ENCODE data around the gene TCF3.
A peak's percentile ranks its signal among the peaks of the same experiment; 100 is the strongest.

Gene TCF3

GRCh38 chr19:1661995-1662394 lies 9.6 kb upstream of the TCF3 start:
- Histone ChIP-seq H3K27me3 (replicated peaks; ENCODE audit: control insufficient read depth, insufficient read depth, low read length, poor library complexity, severe bottlenecking) (no peaks in the 10 kb centered on the region), H3K4me1 (ENCODE audit: control insufficient read depth, insufficient read depth, low read length, poor library complexity, severe bottlenecking) (no peaks in the 10 kb centered on the region), H3K4me3 (ENCODE audit: insufficient read depth, low read depth, low read length, poor library complexity, severe bottlenecking) (no peak overlapping the region), H3K9me3 (ENCODE audit: control insufficient read depth, low read length) (no peaks in the 10 kb centered on the region), H3K27ac (ENCODE audit: insufficient read depth, low read length, poor library complexity, severe bottlenecking) (no peak overlapping the region), H3K36me3 (ENCODE audit: control insufficient read depth, insufficient read depth, low read length) (no peaks in the 10 kb centered on the region)
- DNase-seq, result no peak

GRCh38 chr19:1659084-1659427 lies 6.6 kb upstream of the TCF3 start:
- Histone ChIP-seq H3K27ac (ENCODE audit: insufficient read depth, low read length, poor library complexity, severe bottlenecking) (no peak overlapping the region), H3K4me1 (ENCODE audit: control insufficient read depth, insufficient read depth, low read length, poor library complexity, severe bottlenecking) (no peaks in the 10 kb centered on the region), H3K4me3 (ENCODE audit: insufficient read depth, low read depth, low read length, poor library complexity, severe bottlenecking) (no peak overlapping the region), H3K27me3 (replicated peaks; ENCODE audit: control insufficient read depth, insufficient read depth, low read length, poor library complexity, severe bottlenecking) (no peaks in the 10 kb centered on the region), H3K9me3 (ENCODE audit: control insufficient read depth, low read length) (no peaks in the 10 kb centered on the region), H3K36me3 (ENCODE audit: control insufficient read depth, insufficient read depth, low read length) (no peaks in the 10 kb centered on the region)
- no peak for DNase-seq

GRCh38 chr19:1658150-1659083 lies 6.0 kb upstream of the TCF3 start:
- Histone ChIP-seq H3K27me3 (replicated peaks; ENCODE audit: control insufficient read depth, insufficient read depth, low read length, poor library complexity, severe bottlenecking) (no peaks in the 10 kb centered on the region), H3K4me3 (ENCODE audit: insufficient read depth, low read depth, low read length, poor library complexity, severe bottlenecking) (no peak overlapping the region), H3K36me3 (ENCODE audit: control insufficient read depth, insufficient read depth, low read length) (no peaks in the 10 kb centered on the region), H3K4me1 (ENCODE audit: control insufficient read depth, insufficient read depth, low read length, poor library complexity, severe bottlenecking) (no peaks in the 10 kb centered on the region), H3K27ac (ENCODE audit: insufficient read depth, low read length, poor library complexity, severe bottlenecking) (no peak overlapping the region), H3K9me3 (ENCODE audit: control insufficient read depth, low read length) (no peaks in the 10 kb centered on the region)
- DNase-seq, result no peak

- H3K4me1 ChIP-seq (ENCODE audit: control insufficient read depth, insufficient read depth, low read length, poor library complexity, severe bottlenecking), result no peaks in the 10 kb centered on the region
Measured at GRCh38 chr19:1657746-1658145, 5.3 kb upstream of the TCF3 start.

GRCh38 chr19:1656988-1657536 lies 4.6 kb upstream of the TCF3 start:
- H3K4me3 ChIP-seq (ENCODE audit: insufficient read depth, low read depth, low read length, poor library complexity, severe bottlenecking), result no peak overlapping the region
- H3K36me3 ChIP-seq (ENCODE audit: control insufficient read depth, insufficient read depth, low read length), result no peaks in the 10 kb centered on the region
- H3K27ac ChIP-seq (ENCODE audit: insufficient read depth, low read length, poor library complexity, severe bottlenecking), result no peak overlapping the region
- H3K9me3 ChIP-seq (ENCODE audit: control insufficient read depth, low read length), result no peaks in the 10 kb centered on the region
- no peaks in the 10 kb centered on the region for H3K27me3 ChIP-seq (replicated peaks; ENCODE audit: control insufficient read depth, insufficient read depth, low read length, poor library complexity, severe bottlenecking)
- DNase-seq, result no peak
- no peaks in the 10 kb centered on the region for H3K4me1 ChIP-seq (ENCODE audit: control insufficient read depth, insufficient read depth, low read length, poor library complexity, severe bottlenecking)

More at GRCh38 chr19:1657746-1658145, 5.3 kb upstream of the TCF3 start:
- no peak overlapping the region for H3K27ac ChIP-seq (ENCODE audit: insufficient read depth, low read length, poor library complexity, severe bottlenecking)
- DNase-seq, result no peak
- H3K36me3 ChIP-seq (ENCODE audit: control insufficient read depth, insufficient read depth, low read length), result no peaks in the 10 kb centered on the region
- H3K4me3 ChIP-seq (ENCODE audit: insufficient read depth, low read depth, low read length, poor library complexity, severe bottlenecking), result no peak overlapping the region
- H3K27me3 ChIP-seq (replicated peaks; ENCODE audit: control insufficient read depth, insufficient read depth, low read length, poor library complexity, severe bottlenecking), result no peaks in the 10 kb centered on the region
- H3K9me3 ChIP-seq (ENCODE audit: control insufficient read depth, low read length), result no peaks in the 10 kb centered on the region

- Histone ChIP-seq H3K4me1 (ENCODE audit: control insufficient read depth, insufficient read depth, low read length, poor library complexity, severe bottlenecking) (peaks cover 4% of the 10 kb centered on the region), H3K4me3 (ENCODE audit: insufficient read depth, low read depth, low read length, poor library complexity, severe bottlenecking) (no peak overlapping the region)
Measured at GRCh38 chr19:1655987-1656608, 3.7 kb upstream of the TCF3 start.

GRCh38 chr19:1655131-1655981 lies 2.9 kb upstream of the TCF3 start:
- no peak overlapping the region for H3K27ac ChIP-seq (ENCODE audit: insufficient read depth, low read length, poor library complexity, severe bottlenecking)
- no peak overlapping the region for H3K4me3 ChIP-seq (ENCODE audit: insufficient read depth, low read depth, low read length, poor library complexity, severe bottlenecking)
- no peak for DNase-seq
- no peaks in the 10 kb centered on the region for H3K36me3 ChIP-seq (ENCODE audit: control insufficient read depth, insufficient read depth, low read length)
- no peaks in the 10 kb centered on the region for H3K9me3 ChIP-seq (ENCODE audit: control insufficient read depth, low read length)
- no peaks in the 10 kb centered on the region for H3K27me3 ChIP-seq (replicated peaks; ENCODE audit: control insufficient read depth, insufficient read depth, low read length, poor library complexity, severe bottlenecking)
- H3K4me1 ChIP-seq (ENCODE audit: control insufficient read depth, insufficient read depth, low read length, poor library complexity, severe bottlenecking), result peaks cover 12% of the 10 kb centered on the region

More at GRCh38 chr19:1655987-1656608, 3.7 kb upstream of the TCF3 start:
- Histone ChIP-seq H3K27ac (ENCODE audit: insufficient read depth, low read length, poor library complexity, severe bottlenecking) (no peak overlapping the region), H3K27me3 (replicated peaks; ENCODE audit: control insufficient read depth, insufficient read depth, low read length, poor library complexity, severe bottlenecking) (no peaks in the 10 kb centered on the region), H3K9me3 (ENCODE audit: control insufficient read depth, low read length) (no peaks in the 10 kb centered on the region), H3K36me3 (ENCODE audit: control insufficient read depth, insufficient read depth, low read length) (no peaks in the 10 kb centered on the region)
- no peak for DNase-seq

- Histone ChIP-seq H3K9me3 (ENCODE audit: control insufficient read depth, low read length) (no peaks in the 10 kb centered on the region), H3K36me3 (ENCODE audit: control insufficient read depth, insufficient read depth, low read length) (peaks cover 2% of the 10 kb centered on the region), H3K4me1 (ENCODE audit: control insufficient read depth, insufficient read depth, low read length, poor library complexity, severe bottlenecking) (peaks cover 15% of the 10 kb centered on the region), H3K27ac (ENCODE audit: insufficient read depth, low read length, poor library complexity, severe bottlenecking) (no peak overlapping the region), H3K27me3 (replicated peaks; ENCODE audit: control insufficient read depth, insufficient read depth, low read length, poor library complexity, severe bottlenecking) (no peaks in the 10 kb centered on the region), H3K4me3 (ENCODE audit: insufficient read depth, low read depth, low read length, poor library complexity, severe bottlenecking) (no peak overlapping the region)
- no peak for DNase-seq
Measured at GRCh38 chr19:1654178-1654792, 1.9 kb upstream of the TCF3 start.

- Histone ChIP-seq H3K27ac (ENCODE audit: insufficient read depth, low read length, poor library complexity, severe bottlenecking) (peak overlapping the region; percentile 72), H3K9me3 (ENCODE audit: control insufficient read depth, low read length) (no peaks in the 10 kb centered on the region), H3K4me1 (ENCODE audit: control insufficient read depth, insufficient read depth, low read length, poor library complexity, severe bottlenecking) (peaks cover 15% of the 10 kb centered on the region), H3K36me3 (ENCODE audit: control insufficient read depth, insufficient read depth, low read length) (peaks cover 6% of the 10 kb centered on the region), H3K27me3 (replicated peaks; ENCODE audit: control insufficient read depth, insufficient read depth, low read length, poor library complexity, severe bottlenecking) (no peaks in the 10 kb centered on the region), H3K4me3 (ENCODE audit: insufficient read depth, low read depth, low read length, poor library complexity, severe bottlenecking) (peak overlapping the region; percentile 56)
- no peak for DNase-seq
Measured at GRCh38 chr19:1653300-1653628, 849 bp upstream of the TCF3 start.
